GM19395 (cell line): ENCODE data around the gene SIKE1.
"Not testable (repeated sequence)": the region's sequence is repeated elsewhere in the genome, so short reads cannot be mapped to it uniquely, and the experiment has no call there.

ENCODE experiments used
- ATAC-seq: cut with Tn5 transposase; IDR thresholded peaks from one replicate; pipeline ENCODE4 v1.9.1; 2021; ENCODE audit warnings: mild to moderate bottlenecking, moderate library complexity; ENCODE audit not compliant: unreplicated experiment

SIKE1 gene

DNA sequence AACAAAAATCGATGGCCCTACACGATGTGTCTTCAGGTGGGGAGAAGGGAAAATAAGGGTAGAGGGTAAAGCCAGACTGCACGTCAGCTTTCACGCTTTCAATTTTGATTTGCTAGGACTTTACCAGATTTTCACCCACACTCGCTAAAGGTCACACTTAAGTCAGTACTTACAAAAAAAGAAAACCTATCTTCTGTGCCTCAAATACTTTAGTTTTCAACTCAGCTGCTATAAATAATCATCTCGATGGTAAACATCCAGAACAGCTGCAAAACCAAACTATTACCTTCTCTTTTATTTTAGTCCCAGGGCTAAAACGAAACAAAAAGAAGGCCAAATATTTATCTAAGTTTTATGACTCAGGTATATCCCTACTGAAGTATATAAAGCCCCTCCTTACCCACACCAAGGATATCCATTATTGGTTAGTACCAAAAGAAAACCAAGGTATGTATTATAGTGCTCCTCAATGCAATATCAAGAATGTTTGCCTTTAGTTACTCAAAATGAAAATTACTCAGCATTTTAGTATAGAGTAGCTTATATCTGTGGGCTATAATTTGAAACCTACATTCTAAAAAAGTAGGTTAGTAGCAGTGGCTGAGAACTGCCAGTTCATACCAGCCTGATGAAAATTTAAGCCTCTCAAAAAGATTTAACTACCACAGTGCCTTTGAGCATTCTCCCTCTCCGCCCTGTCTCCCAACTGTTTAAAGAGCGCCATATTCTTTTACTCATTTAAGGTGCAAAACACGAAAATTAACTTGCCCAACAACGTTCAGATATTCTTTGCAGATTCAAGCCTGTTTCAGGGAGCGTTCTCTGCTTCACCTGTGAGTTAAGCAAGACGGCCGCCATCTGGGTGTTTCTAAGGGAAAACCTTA lies 24.2 kb downstream of the SIKE1 start:
- ATAC-seq, result peak; percentile 48

DNA sequence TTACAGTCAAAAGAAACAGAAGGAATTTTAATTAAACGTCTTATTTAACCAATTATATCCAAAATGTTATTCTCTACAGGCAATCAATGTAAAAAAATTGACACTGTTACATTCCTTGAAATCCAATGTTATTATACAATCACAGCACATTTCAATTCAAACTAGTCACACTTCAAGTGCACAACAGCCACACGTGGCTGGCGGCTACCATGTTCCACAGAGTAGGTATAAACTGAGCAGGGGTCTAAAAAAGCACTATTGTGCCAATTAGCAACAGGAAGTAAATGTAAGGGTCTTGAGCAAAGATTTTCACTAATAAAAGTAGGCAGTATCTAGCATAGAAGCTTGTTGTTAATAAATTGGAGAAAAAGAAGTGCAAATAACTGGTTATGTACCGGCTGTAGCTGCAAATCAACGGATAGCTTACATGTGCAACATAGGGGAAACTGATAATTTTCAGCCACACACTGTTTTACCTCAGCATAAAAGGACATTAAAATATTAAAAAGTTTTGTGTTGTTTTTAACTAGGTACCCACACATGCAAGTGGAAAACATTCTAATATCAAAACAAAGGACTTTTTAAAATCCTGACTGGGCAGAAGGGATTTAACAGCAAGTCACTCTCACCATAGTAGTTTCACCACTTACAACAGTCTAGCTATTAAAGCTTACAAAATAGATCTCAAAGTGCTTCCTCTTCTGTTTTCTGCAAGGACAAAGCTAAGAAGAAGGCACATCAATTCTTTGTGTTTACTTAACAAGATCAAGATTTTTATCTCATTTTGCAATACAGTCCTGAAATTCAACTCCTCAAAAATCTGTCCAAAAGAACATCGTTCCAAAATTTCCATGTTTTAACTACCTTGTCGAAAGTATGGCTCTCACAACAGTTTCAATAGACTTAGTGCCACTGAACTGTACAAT lies 25.2 kb downstream of the SIKE1 start:
- ATAC-seq, result no peak

DNA sequence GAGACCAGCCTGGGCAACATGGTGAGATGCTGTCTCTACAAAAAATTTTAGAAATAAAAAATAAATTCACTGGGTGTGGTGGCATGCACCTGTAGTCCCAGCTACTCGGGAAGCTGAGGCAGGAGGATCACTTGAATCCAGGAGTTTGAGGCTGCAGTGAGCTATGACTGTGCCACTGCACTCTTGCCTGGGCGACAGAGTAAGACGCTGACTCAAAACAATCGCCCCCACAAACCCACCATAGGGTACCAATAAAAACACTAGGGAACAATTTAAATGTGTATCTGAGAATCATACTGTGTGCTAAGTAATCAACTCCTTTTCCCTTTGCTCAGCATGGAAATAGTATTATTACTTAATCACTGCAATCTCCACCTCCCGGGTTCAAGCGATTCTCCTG lies 26.8 kb downstream of the SIKE1 start:
- ATAC-seq, result not testable (repeated sequence)

DNA sequence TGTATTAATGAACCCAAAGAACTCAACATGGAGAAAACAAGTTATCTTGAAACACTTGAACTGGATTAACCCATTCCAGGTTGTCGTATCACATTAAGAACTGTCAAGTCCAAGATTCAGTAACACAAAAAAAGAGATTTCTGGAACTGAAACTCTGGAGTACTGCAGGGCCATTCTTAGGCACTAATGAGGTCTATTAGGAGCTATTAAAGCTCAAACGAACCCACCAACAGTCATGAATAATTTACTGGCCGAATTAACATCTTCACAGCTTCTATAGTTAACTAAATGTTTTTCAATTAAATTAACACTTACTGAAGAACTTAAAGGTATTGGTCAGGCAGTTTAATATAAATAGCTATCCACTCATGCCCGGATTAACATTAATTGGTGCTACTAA lies 27.3 kb downstream of the SIKE1 start:
- no peak for ATAC-seq

DNA sequence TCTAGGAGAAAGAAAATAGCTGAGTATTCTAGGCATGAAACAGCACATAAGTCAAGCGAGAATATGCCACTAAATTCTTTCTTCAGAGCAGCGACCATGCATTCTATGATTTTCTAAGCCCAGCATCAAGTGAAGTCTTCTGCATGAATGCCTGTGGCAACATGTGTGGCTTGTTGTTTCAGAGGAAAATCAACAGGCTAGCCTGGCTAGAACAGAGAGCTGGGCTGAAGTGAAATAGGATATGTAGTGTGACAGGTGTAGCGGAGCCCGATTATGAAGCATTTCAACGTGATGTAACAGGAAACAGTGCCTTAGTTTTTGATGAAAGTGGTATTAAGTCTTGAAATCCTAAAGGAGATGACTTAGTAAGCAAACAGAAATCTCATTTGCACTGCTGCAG lies 29.7 kb downstream of the SIKE1 start:
- ATAC-seq, result no peak

DNA sequence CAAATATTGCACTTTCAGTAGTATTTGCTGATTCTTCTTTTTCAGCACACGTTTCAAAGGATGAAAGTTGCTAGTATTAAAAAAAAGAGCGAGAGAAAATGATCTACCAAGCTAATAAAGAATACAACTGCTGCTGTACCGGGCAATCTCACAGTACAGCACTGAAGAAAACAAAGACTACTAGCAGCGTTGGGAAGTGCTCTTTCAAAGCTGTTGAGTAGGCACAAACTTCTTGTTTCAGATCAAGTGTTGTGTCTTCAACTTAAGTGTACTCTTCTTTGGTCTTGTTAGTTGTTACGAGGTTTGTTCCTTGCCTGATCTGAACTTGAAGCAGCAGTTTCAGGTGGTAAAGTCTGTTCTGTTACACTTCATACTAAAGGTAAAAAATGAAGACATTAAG lies 30.6 kb downstream of the SIKE1 start:
- ATAC-seq, result no peak

DNA sequence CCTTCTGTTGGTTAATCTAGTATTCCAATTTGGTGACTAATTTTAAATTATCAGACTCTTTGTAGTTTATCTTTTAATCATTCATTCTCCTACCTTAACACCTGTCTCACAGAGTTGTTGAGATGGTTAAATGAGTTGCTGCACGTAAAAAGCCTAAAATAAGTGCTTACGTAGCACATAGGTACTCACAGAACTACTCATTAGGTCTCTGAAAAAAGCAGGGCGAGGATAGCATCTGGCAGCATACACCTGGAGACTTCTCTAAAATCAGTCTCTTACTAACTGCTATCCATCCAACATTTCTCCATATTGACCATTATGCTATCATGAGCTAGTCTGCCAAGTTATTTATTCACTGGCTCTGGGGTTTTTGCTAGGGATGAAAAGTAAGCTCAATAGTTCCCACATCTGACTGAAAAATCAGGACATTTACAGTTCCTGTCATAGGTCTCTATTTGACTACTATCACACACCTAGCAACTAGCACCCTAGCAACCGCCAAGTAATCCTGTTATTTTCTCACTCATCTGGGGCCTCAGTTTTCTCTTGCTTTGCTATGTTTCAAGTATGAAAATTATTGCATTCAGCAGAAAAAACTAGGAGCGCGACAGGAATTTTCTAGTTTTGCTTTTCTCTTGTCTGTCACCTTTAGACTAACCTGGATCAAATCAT lies 33.9 kb downstream of the SIKE1 start:
- ATAC-seq, result no peak

DNA sequence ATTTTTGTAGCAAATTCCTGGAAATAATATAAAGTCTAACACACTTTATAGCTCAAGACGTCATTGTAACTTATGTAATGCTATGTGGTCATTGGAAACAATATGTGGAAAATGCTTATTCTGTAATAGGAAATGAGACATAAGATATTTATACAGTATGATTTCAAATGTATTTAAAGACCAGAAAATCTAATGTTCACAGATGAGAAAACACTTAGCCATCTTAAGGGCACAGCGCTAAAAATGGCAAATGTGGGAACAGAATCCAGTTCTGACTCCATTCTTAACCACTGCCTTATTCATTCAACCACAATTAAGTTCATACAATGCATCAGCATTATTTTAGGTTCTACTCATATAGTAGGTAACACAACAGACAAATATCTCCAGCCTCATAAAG lies 35.2 kb downstream of the SIKE1 start:
- ATAC-seq, result no peak

DNA sequence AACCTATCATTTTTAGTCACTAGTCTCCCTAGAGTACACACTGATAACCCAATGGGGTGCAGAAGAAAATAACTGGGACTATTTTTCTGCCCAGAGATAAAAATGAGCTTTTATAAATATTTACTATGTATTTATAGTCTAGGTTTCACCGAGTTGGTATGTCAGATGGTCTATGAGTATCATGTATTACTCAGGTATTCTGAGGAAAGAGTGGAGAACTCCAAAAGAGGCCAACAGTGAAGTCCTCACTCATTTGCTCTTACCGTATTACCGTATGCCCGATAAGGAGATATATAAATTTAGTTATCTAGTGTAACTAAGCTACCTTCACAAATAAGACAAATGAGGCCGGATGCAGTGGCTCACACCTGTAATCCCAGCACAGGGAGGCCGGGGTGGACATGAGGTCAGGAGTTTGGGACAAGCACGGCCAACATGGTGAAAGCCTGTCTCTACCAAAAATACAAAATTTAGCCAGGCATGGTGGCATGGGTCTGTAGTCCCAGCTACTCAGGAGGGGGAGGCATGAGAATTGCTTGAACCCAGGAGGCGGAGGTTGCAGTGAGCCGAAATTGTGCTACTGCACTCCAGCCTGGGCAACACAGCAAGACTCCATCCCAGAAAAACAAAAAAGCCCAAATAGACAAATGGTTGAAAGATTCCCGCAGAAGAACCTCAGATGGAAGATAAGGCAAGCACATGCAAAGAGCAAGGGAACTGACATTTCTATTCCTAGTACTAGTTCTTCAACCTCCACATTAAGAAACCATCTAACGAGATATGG lies 38.3 kb downstream of the SIKE1 start:
- no peak for ATAC-seq

DNA sequence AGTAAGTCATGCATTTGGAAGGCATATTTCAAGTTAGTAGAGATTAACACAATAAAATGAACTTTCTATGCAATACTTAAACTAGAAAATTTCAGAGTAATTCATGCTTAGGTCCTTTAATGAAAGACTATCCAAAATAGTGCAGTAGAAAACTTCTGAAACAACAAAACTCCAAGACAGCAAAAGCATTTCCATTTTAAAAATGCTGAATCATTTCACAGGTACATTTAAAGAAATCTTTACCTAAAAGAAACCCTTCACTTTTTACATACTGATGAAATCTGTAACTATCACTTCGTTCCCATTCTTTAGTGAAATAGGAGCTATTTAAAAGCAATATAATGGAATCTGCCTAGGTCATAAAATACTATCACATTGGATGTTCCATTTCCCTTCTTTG lies 40.2 kb downstream of the SIKE1 start:
- ATAC-seq, result no peak

DNA sequence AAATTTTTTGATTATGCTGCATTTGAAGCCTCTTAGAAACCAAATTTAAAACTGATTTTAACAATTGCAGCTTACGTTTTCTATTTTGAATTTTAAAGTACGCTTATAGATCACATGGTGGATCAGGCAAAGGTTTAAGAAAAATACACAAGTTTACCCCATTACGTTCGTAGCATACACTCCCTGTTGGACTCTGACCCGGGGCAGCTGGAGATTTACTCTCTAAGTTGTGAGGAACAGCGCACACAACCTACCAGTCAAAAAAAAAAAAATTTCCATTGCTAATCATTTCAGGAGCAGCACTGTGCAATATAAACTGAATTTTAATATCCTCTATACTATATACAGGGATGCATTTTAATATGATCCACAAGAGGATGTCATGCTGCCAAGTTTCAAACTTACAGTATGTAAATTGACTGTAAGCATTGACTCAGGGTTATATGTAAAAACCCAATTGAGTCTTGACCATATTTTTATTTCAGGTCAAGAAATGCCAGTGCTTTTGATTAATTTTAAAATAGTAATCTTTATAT lies 43.1 kb downstream of the SIKE1 start:
- no peak for ATAC-seq

DNA sequence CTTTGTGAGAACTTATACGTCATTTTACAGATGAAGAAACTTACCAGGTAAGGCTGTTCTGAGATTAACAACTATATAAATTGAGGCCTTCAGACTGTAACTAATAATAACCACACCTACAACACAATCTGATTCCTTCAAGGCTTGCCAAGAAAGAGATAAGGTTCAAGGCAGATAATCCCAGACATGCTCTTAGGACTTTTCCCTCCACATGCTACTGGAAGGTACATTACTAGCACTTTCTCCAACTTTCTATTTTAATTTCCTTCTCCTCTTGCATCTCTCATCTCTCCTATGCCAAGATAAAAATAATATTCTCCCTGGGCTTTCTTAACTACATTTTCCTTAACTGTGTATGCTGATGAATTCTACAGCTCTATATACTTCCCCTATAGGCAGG lies 45.0 kb downstream of the SIKE1 start:
- no peak for ATAC-seq

DNA sequence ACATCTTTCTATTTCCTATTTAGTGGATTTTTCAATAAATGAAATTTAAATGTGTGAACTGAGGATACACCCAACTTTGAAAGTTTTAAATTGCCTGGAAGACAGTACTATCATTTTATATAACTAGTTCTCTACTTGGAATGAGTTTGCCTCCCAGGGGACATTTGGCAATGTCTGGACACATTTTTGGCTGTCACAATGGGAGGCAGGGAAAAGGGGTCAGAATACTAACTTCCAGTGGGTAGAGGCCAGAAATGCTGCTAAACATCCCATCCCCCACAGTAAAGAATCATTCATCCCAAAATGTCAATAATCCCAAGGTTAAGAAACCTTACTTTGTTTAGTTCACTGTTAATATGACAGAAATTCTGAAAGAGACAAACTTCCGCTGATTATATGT lies 50.7 kb downstream of the SIKE1 start:
- no peak for ATAC-seq

DNA sequence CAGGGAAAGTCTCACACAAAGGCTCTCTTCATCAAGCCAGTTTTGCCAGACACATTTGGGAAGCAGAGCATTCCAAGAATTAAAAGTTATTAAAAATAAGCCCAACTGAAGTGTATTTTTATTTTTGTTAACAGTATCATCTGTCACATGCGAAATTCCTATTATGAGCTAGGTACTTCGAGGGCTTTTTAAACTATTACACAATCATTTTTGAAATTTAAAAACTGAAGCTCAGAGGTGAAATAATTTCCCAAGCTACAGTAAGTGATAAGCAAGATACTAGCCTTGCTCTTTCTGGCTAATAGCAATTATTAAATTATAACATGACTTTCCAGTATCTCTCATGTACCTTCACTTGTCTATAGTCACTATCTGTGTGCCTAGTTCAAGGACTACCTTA lies 51.9 kb downstream of the SIKE1 start:
- no peak for ATAC-seq

DNA sequence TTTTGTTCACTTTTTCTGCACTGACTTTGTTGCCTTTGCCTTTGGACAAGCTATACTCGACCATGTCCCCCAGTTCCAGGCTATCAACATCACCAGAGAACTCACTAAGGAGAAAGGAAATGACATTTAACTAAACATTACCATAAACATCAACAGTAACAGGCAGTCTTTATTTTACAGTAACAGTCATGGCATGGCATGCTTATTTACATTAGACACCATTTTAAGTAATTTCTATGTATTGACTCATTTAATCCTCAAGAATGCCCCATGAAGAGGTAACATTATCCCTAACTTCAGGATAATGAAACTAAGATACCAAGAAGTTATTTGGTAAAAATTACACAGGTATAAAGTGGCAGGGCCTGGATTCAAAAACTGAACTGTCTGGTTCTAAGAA lies 55.3 kb downstream of the SIKE1 start:
- no peak for ATAC-seq

DNA sequence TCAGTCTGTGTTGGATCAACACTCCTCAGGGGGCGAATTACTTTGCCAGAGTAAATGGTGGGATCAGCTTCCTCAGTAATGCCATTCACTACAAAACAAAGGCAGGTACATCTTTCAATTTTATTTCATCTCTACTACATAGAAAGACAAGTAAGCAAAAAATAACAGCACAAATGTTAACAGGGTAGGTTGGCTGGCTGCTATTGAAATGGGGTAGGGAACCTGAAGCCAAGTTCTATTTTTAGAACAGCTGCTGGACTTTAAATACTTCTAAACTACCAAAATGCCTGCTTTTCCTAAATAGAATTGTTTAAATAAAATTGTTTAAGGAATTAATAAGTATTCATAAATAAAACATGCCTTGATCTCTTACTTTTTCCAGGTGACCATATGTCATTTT lies 56.6 kb downstream of the SIKE1 start:
- no peak for ATAC-seq

DNA sequence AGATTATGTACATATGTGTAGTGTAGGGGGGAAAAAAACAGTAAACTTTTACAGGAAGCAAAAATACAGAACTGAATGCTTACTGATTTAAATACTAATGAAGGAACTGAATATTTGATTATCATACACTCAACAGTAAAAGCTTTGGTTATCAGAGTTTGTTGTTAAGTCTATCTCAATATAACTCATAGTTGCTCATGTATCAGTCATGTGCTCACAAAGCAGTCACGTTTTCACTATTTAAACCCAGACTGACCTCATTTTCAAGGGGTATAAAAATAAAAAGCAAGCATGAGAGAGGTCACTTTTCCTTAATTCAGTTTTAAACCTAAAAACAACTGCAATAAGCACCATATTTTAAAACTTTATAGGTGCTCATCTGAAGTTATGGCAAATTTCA lies 57.0 kb downstream of the SIKE1 start:
- ATAC-seq, result no peak

DNA sequence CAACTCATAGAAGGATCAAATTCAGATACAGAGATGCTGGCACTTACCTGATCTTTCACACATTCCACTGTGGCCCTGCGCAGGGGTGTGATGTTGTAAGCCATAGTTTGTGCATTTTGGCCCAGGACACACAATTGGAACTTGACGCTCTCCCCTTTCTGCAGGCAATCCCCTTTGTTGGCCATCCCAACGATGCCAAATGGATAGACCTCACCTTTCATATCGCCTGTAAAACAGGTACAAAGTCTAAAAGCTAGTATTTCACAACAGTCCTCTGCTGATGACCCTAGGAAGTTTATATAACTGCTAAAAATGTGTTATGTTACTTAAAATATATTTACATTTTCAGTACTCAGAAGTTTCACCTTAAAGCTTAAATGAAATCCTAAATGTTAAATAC lies 60.0 kb downstream of the SIKE1 start:
- ATAC-seq, result no peak
